H9 (cell line): ENCODE data around the gene TMEM132C. TPM values are rescaled to one million over a fixed set of nuclear protein-coding genes. Genes with fewer than 3 reads are reported as not detected.

Source experiments
- DNase-seq: peaks from one replicate; pipeline ENCODE4 v3.0.0-alpha.2; 2017
- H2AFZ ChIP-seq: one replicate; pipeline ENCODE4 v1.6.1; 2013; ENCODE audit warnings: mild to moderate bottlenecking, low read length, control low read depth, moderate library complexity
- H2AK5ac ChIP-seq: 2 replicates; pipeline ENCODE4 v1.6.1; 2013; ENCODE audit warnings: low read length, control low read depth, mixed read lengths; ENCODE audit not compliant: insufficient read length
- H2BK120ac ChIP-seq: one replicate; pipeline ENCODE4 v1.6.1; 2013; ENCODE audit warnings: low read depth, mild to moderate bottlenecking, low read length, control low read depth, inconsistent platforms; ENCODE audit not compliant: poor library complexity, severe bottlenecking
- H2BK12ac ChIP-seq: 2 replicates; pipeline ENCODE4 v1.6.1; 2013; ENCODE audit warnings: low read length, control low read depth, mixed read lengths, low read depth; ENCODE audit not compliant: insufficient read length
- H2BK15ac ChIP-seq: 2 replicates; pipeline ENCODE4 v1.6.1; 2013; ENCODE audit warnings: low read depth, low read length, control low read depth
- H2BK20ac ChIP-seq: one replicate; pipeline ENCODE4 v1.6.1; 2013; ENCODE audit warnings: low read depth, mild to moderate bottlenecking, low read length, control low read depth, inconsistent platforms; ENCODE audit not compliant: poor library complexity, severe bottlenecking
- H2BK5ac ChIP-seq: 2 replicates; pipeline ENCODE4 v1.6.1; 2013; ENCODE audit warnings: low read length, control low read depth, mixed read lengths; ENCODE audit not compliant: insufficient read length
- H3K14ac ChIP-seq: 2 replicates; pipeline ENCODE4 v1.6.1; 2013; ENCODE audit warnings: low read length, control low read depth; ENCODE audit not compliant: insufficient read depth
- H3K18ac ChIP-seq: 2 replicates; pipeline ENCODE4 v1.6.1; 2013; ENCODE audit warnings: low read depth, mild to moderate bottlenecking, mixed read lengths, low read length, control low read depth; ENCODE audit not compliant: insufficient read length
- H3K23ac ChIP-seq: 2 replicates; pipeline ENCODE4 v1.6.1; 2013; ENCODE audit warnings: low read length, control low read depth, mixed read lengths, low read depth; ENCODE audit not compliant: insufficient read length
- H3K23me2 ChIP-seq: 2 replicates; pipeline ENCODE4 v1.6.1; 2013; ENCODE audit warnings: low read depth, mild to moderate bottlenecking, mixed read lengths, low read length, control low read depth; ENCODE audit not compliant: insufficient read length, poor library complexity, severe bottlenecking
- H3K27ac ChIP-seq: 2 replicates; pipeline ENCODE4 v1.5.1; 2013; ENCODE audit warnings: low read length, control low read depth, mixed read lengths, low read depth; ENCODE audit not compliant: insufficient read length
- H3K27me3 ChIP-seq: 2 replicates; pipeline ENCODE4 v1.6.1; 2013; ENCODE audit warnings: low read length, control low read depth, inconsistent platforms; ENCODE audit not compliant: insufficient read depth
- H3K4ac ChIP-seq: 2 replicates; pipeline ENCODE4 v1.6.1; 2013; ENCODE audit warnings: low read depth, mild to moderate bottlenecking, control low read depth, inconsistent platforms, low read length, moderate library complexity
- H3K4me1 ChIP-seq: 2 replicates; pipeline ENCODE4 v1.6.1; 2013; ENCODE audit warnings: low read length, control low read depth, inconsistent platforms; ENCODE audit not compliant: insufficient read depth
- H3K4me2 ChIP-seq: 2 replicates; pipeline ENCODE4 v1.6.1; 2013; ENCODE audit warnings: low read length, control low read depth, mixed read lengths; ENCODE audit not compliant: insufficient read length, insufficient read depth
- H3K56ac ChIP-seq: 2 replicates; pipeline ENCODE4 v1.6.1; 2013; ENCODE audit warnings: low read depth, mild to moderate bottlenecking, mixed read lengths, low read length, control low read depth; ENCODE audit not compliant: insufficient read length
- H3K79me1 ChIP-seq: 2 replicates; pipeline ENCODE4 v1.6.1; 2013; ENCODE audit warnings: low read depth, mild to moderate bottlenecking, moderate library complexity, low read length, control low read depth, inconsistent platforms; ENCODE audit not compliant: insufficient read depth, poor library complexity, severe bottlenecking
- H3K79me2 ChIP-seq: 2 replicates; pipeline ENCODE4 v1.6.1; 2013; ENCODE audit warnings: low read length, control low read depth, inconsistent platforms; ENCODE audit not compliant: insufficient read depth
- H3K9ac ChIP-seq: 2 replicates; pipeline ENCODE4 v1.6.1; 2013; ENCODE audit warnings: low read length, control low read depth, mixed read lengths; ENCODE audit not compliant: insufficient read length; ENCODE audit errors: extremely low read depth
- H3K9me3 ChIP-seq: one replicate; pipeline ENCODE4 v1.6.1; 2013; ENCODE audit warnings: low read depth, low read length, inconsistent platforms; ENCODE audit not compliant: control insufficient read depth
- H3T11ph ChIP-seq: one replicate; pipeline ENCODE4 v1.6.1; 2013; ENCODE audit warnings: mild to moderate bottlenecking, low read length, control low read depth, inconsistent platforms
- H4K20me1 ChIP-seq: one replicate; pipeline ENCODE4 v1.6.1; 2013; ENCODE audit not compliant: control insufficient read depth, insufficient read length, insufficient read depth
- H4K5ac ChIP-seq: 2 replicates; pipeline ENCODE4 v1.6.1; 2013; ENCODE audit warnings: low read depth, mild to moderate bottlenecking, mixed read lengths, low read length, control low read depth; ENCODE audit not compliant: insufficient read length
- H4K8ac ChIP-seq: replicated peaks from 2 replicates; pipeline ENCODE4 v1.6.1; 2013; ENCODE audit warnings: low read length, control low read depth, mixed read lengths, low read depth; ENCODE audit not compliant: insufficient read length
- H4K91ac ChIP-seq: 2 replicates; pipeline ENCODE4 v1.6.1; 2013; ENCODE audit warnings: low read depth, mild to moderate bottlenecking, moderate library complexity, mixed read lengths, low read length, control low read depth; ENCODE audit not compliant: insufficient read length
- H3K27ac Mint-ChIP-seq, 3 experiments: 2 replicates in 2 of 3; 3 replicates in 1 of 3; pipeline ENCODE4 v1.8.0; 2020 to 2021; ENCODE audit warnings: mixed read lengths in 3 of 3, mild to moderate bottlenecking in 1 of 3, moderate library complexity in 1 of 3
- H3K27me3 Mint-ChIP-seq: 2 replicates; pipeline ENCODE4 v1.8.0; 2021; ENCODE audit warnings: low read depth, mild to moderate bottlenecking, moderate library complexity, mixed read lengths
- H3K36me3 Mint-ChIP-seq, 3 experiments: 2 replicates in 2 of 3; 3 replicates in 1 of 3; pipeline ENCODE4 v1.8.0; 2020 to 2021; ENCODE audit warnings: low read depth in 3 of 3, mixed read lengths in 3 of 3; ENCODE audit not compliant: insufficient read depth in 1 of 3
- H3K4me1 Mint-ChIP-seq, 2 experiments: 2 replicates each; pipeline ENCODE4 v1.8.0; 2020; ENCODE audit warnings: mixed read lengths in 2 of 2
- H3K4me3 Mint-ChIP-seq, 2 experiments: 2 replicates in 1 of 2; 3 replicates in 1 of 2; pipeline ENCODE4 v1.8.0; 2020 to 2021; ENCODE audit warnings: mild to moderate bottlenecking in 2 of 2, mixed read lengths in 2 of 2, moderate library complexity in 1 of 2
- H3K9me3 Mint-ChIP-seq, 2 experiments: 2 replicates in 1 of 2; 3 replicates in 1 of 2; pipeline ENCODE4 v1.8.0; 2020; ENCODE audit warnings: mild to moderate bottlenecking in 2 of 2, mixed read lengths in 2 of 2, moderate library complexity in 1 of 2
- CTCF ChIP-seq: fragments of 200-600 bp; sonication (generic); conservative IDR thresholded peaks from 3 replicates; pipeline ENCODE4 v1.8.0; 2021; ENCODE audit warnings: antibody characterized with exemption, mild to moderate bottlenecking
- WGBS: extraction: QIAGEN DNeasy Blood & Tissue Kit; methylation state at CpG from one replicate; pipeline ENCODE4 v1.1.7; 2013; ENCODE audit warnings: missing lambda C conversion rate, low lambda C conversion rate, mixed read lengths; ENCODE audit not compliant: insufficient read length; ENCODE audit errors: extremely low coverage; 5-methylcytosine and 5-hydroxymethylcytosine counted together
- total RNA-seq: library from RNA; stranded (reverse); gene quantifications from 2 replicates; pipeline ENCODE4 v1.2.1, GENCODE V29; 2021

Gene TMEM132C
- total RNA-seq, 1 experiment from 2014 or later, result 0.22 TPM

GRCh38 chr12:128288357-128288756 lies 21.4 kb downstream of the TMEM132C start:
- Histone ChIP-seq H3K4ac (no peak overlapping the region), H3K18ac (no peak overlapping the region), H3K9ac (no peak overlapping the region), H2BK20ac (no peak overlapping the region), H3K23me2 (no peaks in the 10 kb centered on the region), H3K9me3 (no peaks in the 10 kb centered on the region), H3K4me1 (no peaks in the 10 kb centered on the region), H3K23ac (no peak overlapping the region), H4K5ac (no peak overlapping the region), H4K20me1 (peaks cover 3% of the 10 kb centered on the region), H2BK15ac (no peak overlapping the region), H3K27ac (no peak overlapping the region), H3K27me3 (no peaks in the 10 kb centered on the region), H3K56ac (no peak overlapping the region), H3K79me2 (0 out of 2 replicates have a peak, but pooled peaks cover 2% of the 10 kb centered on the region), H2AFZ (no peak overlapping the region), H2BK120ac (no peak overlapping the region), H3K14ac (no peak overlapping the region), H2BK5ac (no peak overlapping the region), H3K4me2 (no peak overlapping the region), H3K79me1 (no peaks in the 10 kb centered on the region), H4K8ac (no peak overlapping the region), H2BK12ac (no peak overlapping the region), H4K91ac (no peak overlapping the region), H3T11ph (no peak overlapping the region), H2AK5ac (no peak overlapping the region)
- WGBS, result no CpG with 5 or more reads among the region's 2 CpGs
- peaks cover 6 to 10% of the 10 kb centered on the region in 2 experiments for H3K4me1 Mint-ChIP-seq
- H3K36me3 Mint-ChIP-seq, result peaks cover 0 to 5% (median 4%) of the 10 kb centered on the region in 3 experiments; a peak in 3 of 7 replicates
- peaks cover 65% of the 10 kb centered on the region for H3K27me3 Mint-ChIP-seq
- peak overlapping the region in 1 of 3 experiments; percentile 41; a peak in 1 of 7 replicates for H3K27ac Mint-ChIP-seq
- H3K4me3 Mint-ChIP-seq, result no peak overlapping the region
- H3K9me3 Mint-ChIP-seq, result peaks cover 4 to 5% of the 10 kb centered on the region in 2 experiments
- TF ChIP-seq CTCF, result no peak
- DNase-seq, result no peak
